Measurements from ENCODE around the gene ANKRD2.

ANKRD2 gene

DNA sequence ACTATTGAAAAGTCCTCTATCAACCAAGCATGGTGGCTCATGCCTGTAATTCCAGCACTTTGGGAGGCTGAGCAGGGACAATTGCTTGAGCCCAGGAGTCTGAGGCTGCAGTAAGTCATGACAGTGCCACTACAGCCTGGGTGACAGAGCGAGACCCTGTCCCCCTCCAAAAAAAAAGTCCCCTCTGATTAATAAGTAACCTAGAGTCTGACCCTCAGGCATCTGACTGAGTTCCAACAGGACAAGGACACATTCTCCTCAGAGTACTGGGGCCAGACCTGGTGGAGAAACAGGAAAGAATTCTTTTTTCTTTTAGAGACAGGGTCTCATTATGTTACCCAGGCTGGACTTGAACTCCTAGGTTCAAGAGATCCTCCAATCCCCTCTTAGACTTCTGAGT lies 50.7 kb downstream of the ANKRD2 start:
- TF ChIP-seq TEAD4 (IDR thresholded peaks at IDR 0.05): no peak
- TF ChIP-seq TAF1 (IDR thresholded peaks at IDR 0.05; ENCODE audit: low read depth): no peak
- no peak for TF ChIP-seq EGR1 (IDR thresholded peaks at IDR 0.05)
- no peak for TF ChIP-seq NFIC (IDR thresholded peaks at IDR 0.05)
- TF ChIP-seq REST (IDR thresholded peaks at IDR 0.05; ENCODE audit: low read depth): no peak
- no peak for TF ChIP-seq EP300 (IDR thresholded peaks at IDR 0.05; ENCODE audit: borderline replicate concordance)

DNA sequence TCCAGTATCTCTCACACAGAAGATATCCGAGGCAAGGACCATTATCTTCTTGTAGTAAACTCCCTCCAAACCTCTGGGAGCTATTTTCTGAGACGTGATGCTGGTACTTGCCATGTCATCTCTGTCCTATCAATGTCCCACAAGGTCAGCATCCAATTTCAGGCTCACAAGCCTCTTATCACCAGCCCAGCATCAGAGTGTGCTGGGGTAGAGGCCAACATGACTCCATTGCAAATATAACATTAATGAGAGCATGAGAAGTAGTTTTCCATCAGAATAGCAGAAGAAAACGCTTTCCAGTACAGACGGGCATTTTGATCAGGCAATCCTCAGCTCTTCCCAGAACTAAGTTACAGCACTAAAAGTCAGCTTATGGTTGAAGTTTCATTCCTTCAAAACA lies 55.2 kb downstream of the ANKRD2 start:
- TF ChIP-seq FOXM1 (IDR thresholded peaks at IDR 0.05; ENCODE audit: borderline replicate concordance, low read depth) (no peak), RAD21 (IDR thresholded peaks at IDR 0.05; ENCODE audit: low read depth) (no peak), EGR1 (IDR thresholded peaks at IDR 0.05) (no peak), EP300 (IDR thresholded peaks at IDR 0.05; ENCODE audit: borderline replicate concordance) (no peak), CEBPB (IDR thresholded peaks at IDR 0.05) (no peak), TCF12 (IDR thresholded peaks at IDR 0.05; ENCODE audit: low read depth) (no peak), ZBTB7A (IDR thresholded peaks at IDR 0.05; ENCODE audit: low read depth) (no peak), YY1 (IDR thresholded peaks at IDR 0.05; ENCODE audit: low read depth) (no peak), CREB1 (IDR thresholded peaks at IDR 0.05; ENCODE audit: low read depth) (no peak), TAF1 (IDR thresholded peaks at IDR 0.05; ENCODE audit: low read depth) (no peak), REST (IDR thresholded peaks at IDR 0.05; ENCODE audit: low read depth) (no peak), TEAD4 (IDR thresholded peaks at IDR 0.05) (no peak), NFIC (IDR thresholded peaks at IDR 0.05) (no peak)
- TF ChIP-seq, protein P1, sequence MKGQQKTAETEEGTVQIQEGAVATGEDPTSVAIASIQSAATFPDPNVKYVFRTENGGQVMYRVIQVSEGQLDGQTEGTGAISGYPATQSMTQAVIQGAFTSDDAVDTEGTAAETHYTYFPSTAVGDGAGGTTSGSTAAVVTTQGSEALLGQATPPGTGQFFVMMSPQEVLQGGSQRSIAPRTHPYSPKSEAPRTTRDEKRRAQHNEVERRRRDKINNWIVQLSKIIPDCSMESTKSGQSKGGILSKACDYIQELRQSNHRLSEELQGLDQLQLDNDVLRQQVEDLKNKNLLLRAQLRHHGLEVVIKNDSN (IDR thresholded peaks at IDR 0.05): no peak
- TF ChIP-seq, protein P2, sequence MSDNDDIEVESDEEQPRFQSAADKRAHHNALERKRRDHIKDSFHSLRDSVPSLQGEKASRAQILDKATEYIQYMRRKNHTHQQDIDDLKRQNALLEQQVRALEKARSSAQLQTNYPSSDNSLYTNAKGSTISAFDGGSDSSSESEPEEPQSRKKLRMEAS (IDR thresholded peaks at IDR 0.05): no peak

DNA sequence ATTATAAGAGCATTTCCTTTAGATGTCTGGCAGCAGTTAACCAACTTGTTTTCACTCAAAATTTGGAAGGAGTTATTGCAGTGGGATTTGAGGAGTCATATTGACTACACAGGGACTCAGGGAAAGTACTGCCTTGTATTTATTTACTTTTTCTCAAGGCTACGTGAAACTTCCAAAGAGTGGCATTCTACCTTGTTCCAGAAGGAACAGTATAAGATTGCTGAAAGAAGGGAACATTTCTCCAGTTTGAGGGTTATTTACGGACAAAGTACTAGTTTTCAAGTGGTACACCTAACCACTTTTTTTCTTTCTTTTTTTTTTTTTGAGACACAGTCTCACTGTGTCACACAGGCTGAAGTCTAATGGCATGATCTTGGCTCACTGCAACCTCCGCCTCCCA lies 55.6 kb downstream of the ANKRD2 start:
- TF ChIP-seq EGR1 (IDR thresholded peaks at IDR 0.05) (no peak), TEAD4 (IDR thresholded peaks at IDR 0.05) (no peak), NFIC (IDR thresholded peaks at IDR 0.05) (no peak), FOXM1 (IDR thresholded peaks at IDR 0.05; ENCODE audit: borderline replicate concordance, low read depth) (no peak), REST (IDR thresholded peaks at IDR 0.05; ENCODE audit: low read depth) (no peak), YY1 (IDR thresholded peaks at IDR 0.05; ENCODE audit: low read depth) (no peak), CREB1 (IDR thresholded peaks at IDR 0.05; ENCODE audit: low read depth) (no peak), EP300 (IDR thresholded peaks at IDR 0.05; ENCODE audit: borderline replicate concordance) (no peak), RAD21 (IDR thresholded peaks at IDR 0.05; ENCODE audit: low read depth) (no peak), CEBPB (IDR thresholded peaks at IDR 0.05) (no peak), TCF12 (IDR thresholded peaks at IDR 0.05; ENCODE audit: low read depth) (no peak), ZBTB7A (IDR thresholded peaks at IDR 0.05; ENCODE audit: low read depth) (no peak), TAF1 (IDR thresholded peaks at IDR 0.05; ENCODE audit: low read depth) (no peak)
- TF ChIP-seq, protein P1 (IDR thresholded peaks at IDR 0.05): no peak
- TF ChIP-seq, protein P2 (IDR thresholded peaks at IDR 0.05): no peak

GRCh38 chr10:97629289-97629688 lies 56.7 kb downstream of the ANKRD2 start:
- TF ChIP-seq, protein P1 (IDR thresholded peaks at IDR 0.05): no peak
- no peak for TF ChIP-seq RAD21 (IDR thresholded peaks at IDR 0.05; ENCODE audit: low read depth)
- no peak for TF ChIP-seq NFIC (IDR thresholded peaks at IDR 0.05)
- no peak for TF ChIP-seq TAF1 (IDR thresholded peaks at IDR 0.05; ENCODE audit: low read depth)
- TF ChIP-seq EP300 (IDR thresholded peaks at IDR 0.05; ENCODE audit: borderline replicate concordance): no peak
- TF ChIP-seq YY1 (IDR thresholded peaks at IDR 0.05; ENCODE audit: low read depth): no peak
- no peak for TF ChIP-seq TCF12 (IDR thresholded peaks at IDR 0.05; ENCODE audit: low read depth)

Data from Ishikawa (cell line).